Erythroblast (primary cell): ENCODE results near the gene ZRANB1.

Experiments used
- GATA1 ChIP-seq: IDR thresholded peaks from 2 replicates; pipeline ENCODE4 v1.6.1; 2011; ENCODE audit warnings: low read depth, mild to moderate bottlenecking, control low read depth, low read length, moderate library complexity
- POLR2A ChIP-seq: IDR thresholded peaks from 2 replicates; pipeline ENCODE4 v1.6.1; 2011; ENCODE audit warnings: mild to moderate bottlenecking, low read length

- TF ChIP-seq POLR2A (no peak), GATA1 (no peak)
Measured at GRCh38 chr10:124974131-124974530, 32.2 kb downstream of the ZRANB1 start.
